Measurements from ENCODE around the gene SLC17A9.

SLC17A9 gene

GRCh38 chr20:62961799-62962198 lies 9.3 kb downstream of the SLC17A9 start:
- TF ChIP-seq ZFX (IDR thresholded peaks at IDR 0.05), result no peak
- TF ChIP-seq CTCF (conservative IDR thresholded peaks at IDR 0.05), result no peak
- no peak overlapping the region for H3K27ac ChIP-seq

- TF ChIP-seq CTCF (conservative IDR thresholded peaks at IDR 0.05) (no peak), ZFX (IDR thresholded peaks at IDR 0.05) (no peak)
- no peak overlapping the region for H3K27ac ChIP-seq
These were observed 9.8 kb downstream of the SLC17A9 start for GRCh38 chr20:62962221-62962879.

GRCh38 chr20:62962891-62963613 lies 10.5 kb downstream of the SLC17A9 start:
- TF ChIP-seq ZFX (IDR thresholded peaks at IDR 0.05) (no peak), CTCF (conservative IDR thresholded peaks at IDR 0.05) (no peak)
- H3K27ac ChIP-seq, result no peak overlapping the region

- TF ChIP-seq ZFX (IDR thresholded peaks at IDR 0.05) (no peak), CTCF (conservative IDR thresholded peaks at IDR 0.05) (no peak)
- H3K27ac ChIP-seq, result no peak overlapping the region
These were observed 11.3 kb downstream of the SLC17A9 start for GRCh38 chr20:62963614-62964397.

GRCh38 chr20:62964700-62965099 lies 12.2 kb downstream of the SLC17A9 start:
- no peak overlapping the region for H3K27ac ChIP-seq

GRCh38 chr20:62965363-62965771 lies 12.9 kb downstream of the SLC17A9 start:
- no peak for TF ChIP-seq ZFX (IDR thresholded peaks at IDR 0.05)
- TF ChIP-seq CTCF (conservative IDR thresholded peaks at IDR 0.05), result no peak
- no peak overlapping the region for H3K27ac ChIP-seq

More at GRCh38 chr20:62964700-62965099, 12.2 kb downstream of the SLC17A9 start:
- TF ChIP-seq CTCF (conservative IDR thresholded peaks at IDR 0.05), result no peak
- no peak for TF ChIP-seq ZFX (IDR thresholded peaks at IDR 0.05)

Measured in C4-2B (cell line).